Mesendoderm (in vitro differentiated cells): ENCODE results near the gene SFMBT1.

Source experiments
- DNase-seq: peaks from one replicate; pipeline ENCODE4 v3.0.0; 2013
- H2AK5ac ChIP-seq: 2 replicates; pipeline ENCODE4 v1.6.1; 2013; ENCODE audit warnings: low read length, inconsistent platforms
- H2BK120ac ChIP-seq: 2 replicates; pipeline ENCODE4 v1.6.1; 2013; ENCODE audit warnings: low read depth, mild to moderate bottlenecking, low read length, moderate library complexity, mixed read lengths
- H2BK15ac ChIP-seq: replicated peaks from 2 replicates; pipeline ENCODE4 v1.6.1; 2013; ENCODE audit warnings: low read depth, mild to moderate bottlenecking, moderate library complexity
- H2BK5ac ChIP-seq: 2 replicates; pipeline ENCODE4 v1.6.1; 2013; ENCODE audit warnings: low read length, inconsistent platforms
- H3K18ac ChIP-seq: 2 replicates; pipeline ENCODE4 v1.6.1; 2013; ENCODE audit warnings: mild to moderate bottlenecking, low read length, mixed read lengths
- H3K23ac ChIP-seq: one replicate; pipeline ENCODE4 v1.6.1; 2013; ENCODE audit warnings: low read length
- H3K27ac ChIP-seq: 2 replicates; pipeline ENCODE4 v1.5.1; 2013; ENCODE audit warnings: low read depth, mild to moderate bottlenecking, inconsistent platforms, low read length, moderate library complexity
- H3K27me3 ChIP-seq: 2 replicates; pipeline ENCODE4 v1.6.1; 2013; ENCODE audit warnings: low read length, control low read depth, mild to moderate bottlenecking, inconsistent platforms; ENCODE audit not compliant: insufficient read depth, poor library complexity
- H3K36me3 ChIP-seq: 2 replicates; pipeline ENCODE4 v1.6.1; 2013; ENCODE audit warnings: low read length, inconsistent platforms; ENCODE audit not compliant: control insufficient read depth, insufficient read depth
- H3K4ac ChIP-seq: one replicate; pipeline ENCODE4 v1.6.1; 2013; ENCODE audit warnings: low read depth, mild to moderate bottlenecking, low read length, moderate library complexity
- H3K4me1 ChIP-seq: 2 replicates; pipeline ENCODE4 v1.6.1; 2013; ENCODE audit warnings: low read depth, low read length, inconsistent platforms; ENCODE audit not compliant: control insufficient read depth
- H3K4me2 ChIP-seq: 2 replicates; pipeline ENCODE4 v1.6.1; 2013; ENCODE audit warnings: low read length
- H3K4me3 ChIP-seq: 2 replicates; pipeline ENCODE4 v1.5.1; 2013; ENCODE audit warnings: mild to moderate bottlenecking, low read length
- H3K56ac ChIP-seq: one replicate; pipeline ENCODE4 v1.6.1; 2013; ENCODE audit warnings: low read length
- H3K79me1 ChIP-seq: 2 replicates; pipeline ENCODE4 v1.6.1; 2013; ENCODE audit warnings: low read length, inconsistent platforms
- H3K79me2 ChIP-seq: 2 replicates; pipeline ENCODE4 v1.6.1; 2013; ENCODE audit warnings: mild to moderate bottlenecking, low read length; ENCODE audit not compliant: control insufficient read depth, insufficient read depth
- H3K9ac ChIP-seq: 2 replicates; pipeline ENCODE4 v1.6.1; 2013; ENCODE audit warnings: low read length, inconsistent platforms
- H4K5ac ChIP-seq: one replicate; pipeline ENCODE4 v1.6.1; 2013; ENCODE audit warnings: low read length
- H4K8ac ChIP-seq: one replicate; pipeline ENCODE4 v1.6.1; 2013; ENCODE audit warnings: low read depth, mild to moderate bottlenecking, control low read depth, low read length, moderate library complexity
- WGBS: extraction: QIAGEN DNeasy Blood & Tissue Kit; methylation state at CpG from one replicate; pipeline ENCODE4 v1.1.7; 2013; ENCODE audit warnings: low lambda C conversion rate, missing lambda C conversion rate; ENCODE audit not compliant: insufficient coverage; ENCODE audit errors: extremely low coverage; 5-methylcytosine and 5-hydroxymethylcytosine counted together

SFMBT1 gene

DNA sequence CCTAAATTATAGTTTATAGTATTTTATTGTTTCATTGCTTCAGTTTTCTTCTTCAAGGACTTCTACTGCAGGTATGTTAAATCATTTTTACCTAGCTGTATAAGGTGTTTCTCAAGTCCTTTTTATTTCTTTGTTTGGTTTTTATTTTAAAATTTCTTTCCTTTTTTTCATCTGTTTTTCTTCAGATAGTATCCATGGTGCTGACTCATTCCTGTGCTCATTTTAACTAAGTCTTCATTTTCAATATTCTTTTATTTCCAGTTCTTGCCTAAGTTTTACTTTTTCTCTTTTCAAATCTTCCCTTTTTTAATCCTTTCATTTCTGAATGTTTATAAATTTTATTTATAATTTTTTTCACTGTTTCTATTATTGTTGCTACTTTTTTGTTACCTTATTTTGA lies 106.3 kb downstream of the SFMBT1 start:
- H2BK15ac ChIP-seq = no peak overlapping the region
- H3K4me3 ChIP-seq = no peak overlapping the region
- H2AK5ac ChIP-seq = no peak overlapping the region
- no peaks in the 10 kb centered on the region for H3K27me3 ChIP-seq
- no peak overlapping the region for H3K27ac ChIP-seq
- no peak overlapping the region for H3K18ac ChIP-seq
- no peak overlapping the region for H2BK5ac ChIP-seq
- H4K5ac ChIP-seq = no peak overlapping the region
- H3K79me2 ChIP-seq = no peaks in the 10 kb centered on the region
- no peak overlapping the region for H4K8ac ChIP-seq
- H3K4me1 ChIP-seq = no peaks in the 10 kb centered on the region
- no peak overlapping the region for H3K4ac ChIP-seq
- no peak for DNase-seq
- H2BK120ac ChIP-seq = no peak overlapping the region
- no peaks in the 10 kb centered on the region for H3K36me3 ChIP-seq
- no peak overlapping the region for H3K9ac ChIP-seq
- no peak overlapping the region for H3K56ac ChIP-seq
- H3K79me1 ChIP-seq = no peaks in the 10 kb centered on the region
- H3K23ac ChIP-seq = no peak overlapping the region
- H3K4me2 ChIP-seq = no peak overlapping the region

DNA sequence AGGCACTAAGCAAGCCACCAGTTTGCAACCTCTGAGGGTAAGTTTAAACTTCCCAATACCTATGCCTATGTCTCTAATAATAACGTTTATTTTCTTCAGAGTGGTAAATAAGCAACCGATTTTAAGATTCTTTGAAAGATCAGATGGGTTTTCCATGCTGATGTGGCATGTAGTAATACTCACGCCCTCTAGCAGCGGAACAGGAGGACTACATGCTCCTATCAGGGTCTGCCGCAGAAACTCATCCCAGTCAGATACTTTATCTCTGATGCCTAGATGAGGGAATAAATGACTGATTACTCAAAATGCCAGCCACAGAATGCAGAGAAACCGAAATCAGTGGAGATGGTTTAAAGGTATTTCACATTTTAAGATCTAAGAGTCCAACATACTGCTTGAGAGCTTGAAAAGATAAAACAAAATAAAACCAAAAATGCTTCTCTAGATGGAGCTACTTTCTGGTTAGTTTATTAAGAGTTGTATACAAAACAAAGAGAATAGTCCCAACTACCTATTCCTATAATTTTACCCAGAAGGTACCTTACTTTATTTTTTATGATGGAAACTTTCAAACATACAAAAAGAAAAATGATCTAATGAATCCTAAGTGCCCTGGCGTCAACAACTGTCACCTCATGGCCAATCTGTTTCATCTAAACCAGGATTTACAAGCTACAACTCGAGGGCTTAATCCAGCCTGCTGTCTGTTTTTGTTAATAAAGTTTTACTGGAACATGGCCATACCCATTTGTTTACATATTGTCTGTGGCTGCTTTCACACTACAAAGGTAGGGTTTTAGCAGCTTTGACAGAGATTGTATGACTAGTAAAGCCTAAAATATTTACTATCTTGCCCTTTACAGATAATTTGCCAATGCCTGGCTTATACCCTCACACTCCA lies 111.0 kb downstream of the SFMBT1 start:
- no peak overlapping the region for H4K5ac ChIP-seq
- no peak overlapping the region for H2BK5ac ChIP-seq
- no peak overlapping the region for H2BK120ac ChIP-seq
- H3K4me1 ChIP-seq = no peaks in the 10 kb centered on the region
- no peaks in the 10 kb centered on the region for H3K36me3 ChIP-seq
- no peak overlapping the region for H3K27ac ChIP-seq
- H2AK5ac ChIP-seq = no peak overlapping the region
- no peaks in the 10 kb centered on the region for H3K27me3 ChIP-seq
- no peak overlapping the region for H3K18ac ChIP-seq
- no peak overlapping the region for H2BK15ac ChIP-seq
- no peak overlapping the region for H3K9ac ChIP-seq
- no peak overlapping the region for H4K8ac ChIP-seq
- H3K4me3 ChIP-seq = no peak overlapping the region
- H3K4me2 ChIP-seq = no peak overlapping the region
- no peaks in the 10 kb centered on the region for H3K79me1 ChIP-seq
- no peaks in the 10 kb centered on the region for H3K79me2 ChIP-seq
- H3K23ac ChIP-seq = no peak overlapping the region
- DNase-seq = peak; percentile 66
- H3K56ac ChIP-seq = no peak overlapping the region
- WGBS = no CpG with 5 or more reads among the region's 8 CpGs
- no peak overlapping the region for H3K4ac ChIP-seq

DNA sequence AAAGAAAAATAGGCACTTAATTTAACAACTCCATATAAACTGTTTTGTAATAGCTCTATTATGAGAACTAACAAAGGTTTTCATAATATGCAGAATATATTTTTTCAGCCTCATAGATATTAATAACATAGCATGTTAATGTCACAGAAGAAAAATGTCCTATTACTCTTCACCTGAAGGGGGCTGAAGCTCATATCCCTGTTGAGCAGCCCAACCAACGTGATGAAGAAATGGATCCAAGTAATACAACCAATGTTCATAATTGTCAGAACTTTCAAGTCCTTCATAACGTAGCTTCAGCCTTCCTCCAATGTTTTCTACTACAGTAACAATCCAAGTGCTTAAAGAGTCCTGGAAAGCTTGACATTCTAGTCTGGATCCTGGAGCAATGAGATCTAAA lies 114.0 kb downstream of the SFMBT1 start:
- Histone ChIP-seq H2BK5ac (no peak overlapping the region), H2BK120ac (no peak overlapping the region), H3K27me3 (no peaks in the 10 kb centered on the region), H3K4ac (no peak overlapping the region), H3K4me1 (no peaks in the 10 kb centered on the region), H3K18ac (no peak overlapping the region), H3K4me3 (no peak overlapping the region), H2BK15ac (no peak overlapping the region), H3K56ac (no peak overlapping the region), H3K27ac (no peak overlapping the region), H3K23ac (no peak overlapping the region), H2AK5ac (no peak overlapping the region), H3K79me2 (no peaks in the 10 kb centered on the region), H3K4me2 (no peak overlapping the region), H3K79me1 (no peaks in the 10 kb centered on the region), H3K36me3 (no peaks in the 10 kb centered on the region), H3K9ac (no peak overlapping the region), H4K8ac (no peak overlapping the region), H4K5ac (no peak overlapping the region)
- no CpG with 5 or more reads among the region's 2 CpGs for WGBS
- DNase-seq = no peak

DNA sequence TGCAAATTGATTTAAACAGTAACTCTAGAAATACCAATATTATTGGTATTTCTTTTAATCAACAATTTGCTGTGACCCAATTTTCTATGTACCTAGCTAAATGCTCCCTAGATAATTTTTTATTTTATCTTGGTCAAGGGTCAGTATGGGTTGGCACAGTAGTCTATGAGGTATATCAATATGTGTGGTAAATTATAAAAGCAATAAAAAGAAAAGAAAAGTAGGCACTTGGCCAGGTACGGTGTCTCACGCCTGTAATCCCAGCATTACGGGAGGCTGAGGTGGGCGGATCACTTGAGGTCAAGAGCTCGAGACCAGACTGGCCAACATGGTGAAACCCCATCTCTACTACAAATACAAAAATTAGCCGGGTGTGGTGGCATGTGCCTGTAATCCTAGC lies 114.5 kb downstream of the SFMBT1 start:
- no peak for DNase-seq

DNA sequence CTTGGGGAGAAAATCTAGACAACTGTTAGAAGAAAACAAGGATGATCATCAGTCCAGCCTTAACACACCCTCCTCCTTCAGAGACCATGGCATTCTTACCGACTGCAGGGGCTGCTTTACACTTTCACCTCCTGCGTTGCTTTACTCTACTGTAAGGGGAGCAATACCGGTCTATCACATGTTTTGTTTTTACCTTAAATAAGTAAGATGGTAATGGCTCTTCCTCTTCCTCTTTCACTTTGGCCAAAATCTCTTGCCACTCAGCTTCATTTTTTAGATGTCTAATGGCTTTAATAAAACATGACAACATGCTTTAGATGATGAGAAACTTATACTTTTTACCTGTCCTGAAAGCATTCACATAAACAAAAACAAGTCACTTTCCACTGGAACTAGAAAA lies 115.1 kb downstream of the SFMBT1 start:
- Histone ChIP-seq H3K56ac (no peak overlapping the region), H2BK15ac (no peak overlapping the region), H2AK5ac (no peak overlapping the region), H3K79me2 (no peaks in the 10 kb centered on the region), H3K4ac (no peak overlapping the region), H3K4me2 (no peak overlapping the region), H3K9ac (no peak overlapping the region), H3K27me3 (no peaks in the 10 kb centered on the region), H4K5ac (no peak overlapping the region), H3K23ac (no peak overlapping the region), H3K18ac (no peak overlapping the region), H3K79me1 (no peaks in the 10 kb centered on the region), H3K27ac (no peak overlapping the region), H2BK120ac (no peak overlapping the region), H4K8ac (no peak overlapping the region), H3K4me1 (no peaks in the 10 kb centered on the region), H3K4me3 (no peak overlapping the region), H3K36me3 (no peaks in the 10 kb centered on the region), H2BK5ac (no peak overlapping the region)
- WGBS = no CpG with 5 or more reads among the region's 3 CpGs
- DNase-seq = no peak

More for the DNA sequence above, 114.5 kb downstream of the SFMBT1 start:
- WGBS = no CpG with 5 or more reads among the region's 6 CpGs
- Histone ChIP-seq H3K18ac (no peak overlapping the region), H2BK15ac (no peak overlapping the region), H3K9ac (no peak overlapping the region), H3K27me3 (no peaks in the 10 kb centered on the region), H3K56ac (no peak overlapping the region), H4K8ac (no peak overlapping the region), H3K79me2 (no peaks in the 10 kb centered on the region), H3K36me3 (no peaks in the 10 kb centered on the region), H3K23ac (no peak overlapping the region), H3K4ac (no peak overlapping the region), H3K4me2 (no peak overlapping the region), H3K79me1 (no peaks in the 10 kb centered on the region), H2AK5ac (no peak overlapping the region), H3K27ac (no peak overlapping the region), H3K4me3 (no peak overlapping the region), H2BK120ac (no peak overlapping the region), H3K4me1 (no peaks in the 10 kb centered on the region), H4K5ac (no peak overlapping the region), H2BK5ac (no peak overlapping the region)

DNA sequence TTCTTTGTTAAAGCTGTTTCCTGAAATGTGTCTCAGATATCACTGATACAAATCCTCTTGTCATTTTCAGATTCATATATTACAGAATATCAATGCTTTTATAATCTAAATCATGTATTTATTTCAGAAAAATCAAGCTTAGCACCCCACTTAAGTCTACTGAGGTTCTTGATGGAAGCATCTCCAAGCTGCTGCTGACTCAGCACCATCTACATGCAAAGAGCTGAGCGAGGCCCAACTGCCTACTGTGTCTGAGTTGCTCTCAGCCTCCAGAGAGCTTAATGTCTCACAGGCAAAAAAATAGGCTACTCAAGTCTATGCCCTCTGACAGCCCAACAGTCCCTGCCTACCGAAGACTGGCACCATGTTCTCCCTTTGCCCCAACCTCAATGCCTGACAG lies 119.3 kb downstream of the SFMBT1 start:
- DNase-seq = no peak
- Histone ChIP-seq H3K9ac (no peak overlapping the region), H3K27ac (no peak overlapping the region), H3K4me3 (no peak overlapping the region), H3K56ac (no peak overlapping the region), H4K5ac (no peak overlapping the region), H3K4ac (no peak overlapping the region), H3K27me3 (no peaks in the 10 kb centered on the region), H3K79me2 (no peaks in the 10 kb centered on the region), H3K4me2 (no peak overlapping the region), H3K23ac (no peak overlapping the region), H2BK15ac (no peak overlapping the region), H3K36me3 (no peaks in the 10 kb centered on the region), H2BK120ac (no peak overlapping the region), H2BK5ac (no peak overlapping the region), H3K4me1 (no peaks in the 10 kb centered on the region), H4K8ac (no peak overlapping the region), H2AK5ac (no peak overlapping the region), H3K18ac (no peak overlapping the region), H3K79me1 (no peaks in the 10 kb centered on the region)
- no CpG with 5 or more reads among the region's 2 CpGs for WGBS
